ENCODE measurements around the gene CALML3. TPM values are rescaled to one million over a fixed set of nuclear protein-coding genes. Genes with fewer than 3 reads are reported as not detected.

Gene CALML3
- total and polyA plus RNA-seq, 2 donors (not counting 3 experiments of a cell fraction or from before 2014, with no cell fraction given), result not detected

GRCh38 chr10:5534880-5535856 is 10.4 kb downstream of the CALML3 start:
- no TSS peak for BruUV-seq (replicated peaks)
- H3K36me3 ChIP-seq (ENCODE audit: control insufficient read depth in 2 of 2, extremely low read depth in 1 of 2, insufficient read depth in 2 of 2, low read length in 2 of 2), result no peaks in the 10 kb centered on the region
- H3K9me3 ChIP-seq (replicated peaks; ENCODE audit: control insufficient read depth, insufficient read depth, low read length), result no peaks in the 10 kb centered on the region
- H2AFZ ChIP-seq (ENCODE audit: low read depth, low read length), result no peak overlapping the region
- FAIRE-seq, result peak; percentile 28
- ChIA-PET CTCF (no interaction called here), POLR2A (no interaction called here)
- H3K9me1 ChIP-seq (replicated peaks; ENCODE audit: control insufficient read depth, extremely low read depth, insufficient read depth, low read length), result no peaks in the 10 kb centered on the region
- H3K9ac ChIP-seq (replicated peaks; ENCODE audit: extremely low read depth, insufficient read depth, low read length), result no peak overlapping the region
- no peak overlapping the region for H3K27ac ChIP-seq (ENCODE audit: insufficient read depth, low read depth, low read length)
- no peak for TF ChIP-seq CTCF (IDR thresholded peaks at IDR 0.05; ENCODE audit: extremely low read depth in 1 of 2, insufficient read depth in 1 of 2, low read depth in 1 of 2, low read length in 2 of 2)
- TF ChIP-seq MAX (IDR thresholded peaks at IDR 0.05; ENCODE audit: insufficient read depth, insufficient read length), result no peak
- no peak for TF ChIP-seq EZH2 (IDR thresholded peaks at IDR 0.05; ENCODE audit: borderline replicate concordance, low read depth, low read length, severe bottlenecking)
- TF ChIP-seq JUN (IDR thresholded peaks at IDR 0.05; ENCODE audit: borderline replicate concordance, insufficient read depth, insufficient read length, low read depth), result no peak
- TF ChIP-seq GATA2 (IDR thresholded peaks at IDR 0.05; ENCODE audit: insufficient read depth, insufficient read length, low read depth, low read length), result no peak
- no peak for TF ChIP-seq FOS (IDR thresholded peaks at IDR 0.05; ENCODE audit: borderline replicate concordance, insufficient read depth, low read length)
- no peak for TF ChIP-seq POLR2AphosphoS5 (IDR thresholded peaks at IDR 0.05; ENCODE audit: insufficient read depth, low read depth, low read length)
- no peak for TF ChIP-seq POLR2A (IDR thresholded peaks at IDR 0.05; ENCODE audit: low read depth, low read length)
- TF ChIP-seq MYC (IDR thresholded peaks at IDR 0.05; ENCODE audit: low read depth, low read length), result no peak
- no peak overlapping the region for H3K4me2 ChIP-seq (ENCODE audit: insufficient read depth, low read length)
- H3K4me1 ChIP-seq (ENCODE audit: control insufficient read depth, extremely low read depth, insufficient read depth, low read length), result peaks cover 5% of the 10 kb centered on the region
- H3K4me3 ChIP-seq (replicated peaks in 1 of 3; ENCODE audit: insufficient read depth in 1 of 3, low read depth in 1 of 3, low read length in 3 of 3), result no peak overlapping the region
- intact Hi-C loops (cut with micrococcal nuclease), result no loop called here
- no peaks in the 10 kb centered on the region for H4K20me1 ChIP-seq (replicated peaks; ENCODE audit: control insufficient read depth, extremely low read depth, insufficient read depth, low read length)
- dilution Hi-C loops (cut with MboI; ENCODE audit: extremely low pct_ligation_motif_present, low sequenced_read_pairs), result no loop called here
- H3K27me3 ChIP-seq (ENCODE audit: control insufficient read depth in 2 of 2, insufficient read depth in 2 of 2, low read length in 2 of 2), result no peaks in the 10 kb centered on the region
- DNase-seq (ENCODE audit: low read depth, low spot score), result no peak
- no peaks in the 10 kb centered on the region for H3K79me2 ChIP-seq (ENCODE audit: control insufficient read depth, insufficient read depth, low read length)
